Tibial artery (tissue), 4 donors: Measurements from ENCODE around the gene KCNT1.
A peak's percentile ranks its signal among the peaks of the same experiment; 100 is the strongest.

ENCODE experiments used
- DNase-seq, 2 donors: peaks; one replicate each; pipeline ENCODE4 v3.0.0-alpha.2; 2019
- H3K27ac ChIP-seq, 2 donors: fragments of 200-600 bp; sonication (generic) in 1 of 2; 1 replicate in 1 of 2; 2 replicates in 1 of 2; pipeline ENCODE4 v1.5.1; 2018 to 2019; ENCODE audit warnings: mild to moderate bottlenecking in 1 of 2
- H3K27me3 ChIP-seq, 2 donors: fragments of 200-600 bp; sonication (generic) in 1 of 2; one replicate each; pipeline versions ENCODE4 v1.5.1 to v1.6.0; 2016 to 2019
- H3K36me3 ChIP-seq, 3 donors: fragments of 200-600 bp; sonication (generic) in 2 of 3; one replicate each; pipeline ENCODE4 v1.5.1; 2016 to 2019; ENCODE audit warnings: mild to moderate bottlenecking in 2 of 3
- H3K4me1 ChIP-seq, 4 donors: fragments of 200-600 bp; sonication (generic) in 2 of 4; 1 replicate in 3 of 4; 2 replicates in 1 of 4; pipeline ENCODE4 v1.5.1; 2016 to 2019
- H3K4me3 ChIP-seq, 2 donors: fragments of 200-600 bp; sonication (generic) in 1 of 2; 1 replicate in 1 of 2; 2 replicates in 1 of 2; pipeline ENCODE4 v1.5.1; 2018 to 2019; ENCODE audit warnings: mild to moderate bottlenecking in 2 of 2
- H3K9me3 ChIP-seq, 3 donors: fragments of 200-600 bp; sonication (generic) in 1 of 3; one replicate each; pipeline ENCODE4 v1.5.1; 2016 to 2019
- CTCF ChIP-seq, 2 experiments: fragments of 200-600 bp in 1 of 2; fragments of 450-650 bp in 1 of 2; IDR thresholded peaks; one replicate each; pipeline ENCODE4 v1.5.1; 2017 to 2019; ENCODE audit warnings: antibody characterized with exemption in 2 of 2, mild to moderate bottlenecking in 1 of 2, moderate library complexity in 1 of 2
- intact Hi-C: fragments of 100-400 bp; cut with DNase I; formaldehyde crosslinking; loops from one replicate; pipeline ENCODE4 v1.15.0; 2023; ENCODE audit warnings: low total_unique reads

KCNT1 gene

GRCh38 chr9:135819905-135820304 is 117.9 kb downstream of the KCNT1 start:
- intact Hi-C loops: no loop called here
- peak; percentile 2 to 16 for DNase-seq
- no peak overlapping the region for H3K27ac ChIP-seq
- no peaks in the 10 kb centered on the region for H3K27me3 ChIP-seq
- TF ChIP-seq CTCF (IDR thresholded peaks at IDR 0.05): no peak
- no peak overlapping the region for H3K4me3 ChIP-seq
- no peaks in the 10 kb centered on the region for H3K4me1 ChIP-seq
- H3K9me3 ChIP-seq: no peaks in the 10 kb centered on the region
- H3K36me3 ChIP-seq: peaks cover 88 to 99% (median 92%) of the 10 kb centered on the region in 3 donors

DNA sequence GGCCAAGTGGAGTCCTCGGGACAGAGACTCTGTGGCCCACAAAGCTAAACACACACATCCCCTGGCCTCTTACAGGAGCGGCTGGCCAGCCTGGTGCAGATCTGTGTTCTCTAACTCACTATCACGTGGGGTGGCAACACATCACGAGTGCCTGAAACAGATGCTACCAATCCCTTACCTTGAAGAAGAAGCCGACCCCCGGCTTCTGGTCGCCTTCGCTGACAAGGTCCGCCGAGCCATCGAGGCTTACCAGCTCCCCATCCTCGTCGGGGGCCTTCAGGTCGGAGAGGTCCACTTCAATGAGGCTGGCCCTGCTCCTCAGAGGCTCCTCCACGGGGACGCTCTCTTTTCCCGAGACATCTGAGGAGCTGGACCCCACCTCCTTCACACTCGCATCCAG is 118.7 kb downstream of the KCNT1 start:
- H3K9me3 ChIP-seq: no peaks in the 10 kb centered on the region
- no peaks in the 10 kb centered on the region for H3K27me3 ChIP-seq
- H3K4me1 ChIP-seq: no peaks in the 10 kb centered on the region
- DNase-seq: peak; percentile 5 to 42
- peaks cover 81 to 99% (median 86%) of the 10 kb centered on the region in 3 donors for H3K36me3 ChIP-seq
- no peak overlapping the region for H3K27ac ChIP-seq
- intact Hi-C loops: no loop called here
- TF ChIP-seq CTCF (IDR thresholded peaks at IDR 0.05): no peak
- no peak overlapping the region for H3K4me3 ChIP-seq

DNA sequence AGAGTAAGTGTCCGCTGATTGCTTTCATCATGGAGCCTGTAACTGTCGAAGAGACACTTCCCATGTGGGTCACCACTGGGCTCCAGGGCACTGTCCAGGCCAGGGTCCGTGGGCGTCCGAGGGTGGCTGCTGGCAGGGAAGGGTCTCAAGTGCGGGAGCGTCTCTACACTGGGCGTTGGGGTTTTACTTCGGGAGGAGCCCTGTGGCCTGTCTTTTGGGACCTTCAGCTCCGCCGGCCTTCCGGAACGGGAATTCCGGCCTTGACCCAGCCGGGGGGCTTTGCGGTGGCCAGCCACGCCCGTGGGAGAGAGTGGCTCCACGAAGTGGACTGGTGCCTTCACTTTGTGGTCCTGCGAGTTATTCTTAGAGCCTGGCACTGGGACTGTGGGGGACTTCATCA is 119.1 kb downstream of the KCNT1 start:
- TF ChIP-seq CTCF (IDR thresholded peaks at IDR 0.05): no peak
- no peaks in the 10 kb centered on the region for H3K4me1 ChIP-seq
- intact Hi-C loops: no loop called here
- no peaks in the 10 kb centered on the region for H3K9me3 ChIP-seq
- no peak overlapping the region for H3K4me3 ChIP-seq
- H3K27me3 ChIP-seq: no peaks in the 10 kb centered on the region
- peaks cover 76 to 99% (median 84%) of the 10 kb centered on the region in 3 donors for H3K36me3 ChIP-seq
- no peak overlapping the region for H3K27ac ChIP-seq
- peak; percentile 11 to 45 for DNase-seq

- Histone ChIP-seq H3K27me3 (no peaks in the 10 kb centered on the region), H3K4me3 (no peak overlapping the region), H3K36me3 (peaks cover 69 to 98% (median 84%) of the 10 kb centered on the region in 3 donors), H3K4me1 (no peaks in the 10 kb centered on the region), H3K27ac (no peak overlapping the region), H3K9me3 (no peaks in the 10 kb centered on the region)
- intact Hi-C loops: no loop called here
- no peak for TF ChIP-seq CTCF (IDR thresholded peaks at IDR 0.05)
- peak; percentile 11 to 50 for DNase-seq
Measured at GRCh38 chr9:135821733-135822373, 119.9 kb downstream of the KCNT1 start.

- H3K4me1 ChIP-seq: no peaks in the 10 kb centered on the region
- DNase-seq: no peak
- H3K9me3 ChIP-seq: no peaks in the 10 kb centered on the region
- intact Hi-C loops: no loop called here
- H3K4me3 ChIP-seq: no peak overlapping the region
- peaks cover 64 to 96% (median 84%) of the 10 kb centered on the region in 3 donors for H3K36me3 ChIP-seq
- H3K27ac ChIP-seq: no peak overlapping the region
- TF ChIP-seq CTCF (IDR thresholded peaks at IDR 0.05): no peak
- H3K27me3 ChIP-seq: no peaks in the 10 kb centered on the region
Measured at GRCh38 chr9:135822374-135822755, 120.4 kb downstream of the KCNT1 start.
